GM19351 (cell line): ENCODE results near the gene RAD54L2.
"Not testable (repeated sequence)": the region's sequence is repeated elsewhere in the genome, so short reads cannot be mapped to it uniquely, and the experiment has no call there.

Source experiments
- ATAC-seq: cut with Tn5 transposase; IDR thresholded peaks from one replicate; pipeline ENCODE4 v1.9.1; 2021; ENCODE audit warnings: mild to moderate bottlenecking, moderate library complexity; ENCODE audit not compliant: unreplicated experiment

Gene RAD54L2

GRCh38 chr3:51538115-51538458, 432 bp upstream of the RAD54L2 start:
- ATAC-seq, result no peak

- ATAC-seq, result no peak
These were observed 897 bp downstream of the RAD54L2 start for GRCh38 chr3:51539291-51539941.

- not testable (repeated sequence) for ATAC-seq
These were observed 4.1 kb downstream of the RAD54L2 start for GRCh38 chr3:51542596-51542995.

GRCh38 chr3:51544011-51544775, 5.7 kb downstream of the RAD54L2 start:
- ATAC-seq, result no peak

- ATAC-seq, result no peak
These were observed 8.8 kb downstream of the RAD54L2 start for GRCh38 chr3:51547274-51547673.

GRCh38 chr3:51549311-51549710, 10.8 kb downstream of the RAD54L2 start:
- no peak for ATAC-seq

- no peak for ATAC-seq
These were observed 11.7 kb downstream of the RAD54L2 start for GRCh38 chr3:51550080-51550819.

GRCh38 chr3:51557993-51558392, 19.5 kb downstream of the RAD54L2 start:
- ATAC-seq, result no peak

- no peak for ATAC-seq
These were observed 20.9 kb downstream of the RAD54L2 start for GRCh38 chr3:51559411-51559888.

GRCh38 chr3:51559961-51560360, 21.4 kb downstream of the RAD54L2 start:
- no peak for ATAC-seq

GRCh38 chr3:51562403-51562802, 23.9 kb downstream of the RAD54L2 start:
- not testable (repeated sequence) for ATAC-seq

GRCh38 chr3:51568036-51568435, 29.5 kb downstream of the RAD54L2 start:
- no peak for ATAC-seq

- no peak for ATAC-seq
These were observed 30.5 kb downstream of the RAD54L2 start for GRCh38 chr3:51568996-51569395.

GRCh38 chr3:51578238-51578637, 39.7 kb downstream of the RAD54L2 start:
- ATAC-seq, result no peak

GRCh38 chr3:51580418-51580817, 41.9 kb downstream of the RAD54L2 start:
- no peak for ATAC-seq

- no peak for ATAC-seq
These were observed 43.0 kb downstream of the RAD54L2 start for GRCh38 chr3:51581524-51581923.

- ATAC-seq, result no peak
These were observed 46.7 kb downstream of the RAD54L2 start for GRCh38 chr3:51585197-51585596.

GRCh38 chr3:51585871-51586270, 47.4 kb downstream of the RAD54L2 start:
- ATAC-seq, result no peak
